Esophagus muscularis mucosa (tissue), 3 donors: Measurements from ENCODE around the gene CLASP1.

Source experiments
- POLR2A ChIP-seq: fragments of 450-650 bp; IDR thresholded peaks from one replicate; pipeline ENCODE4 v1.6.1; 2017; ENCODE audit warnings: antibody characterized with exemption, moderate library complexity, mild to moderate bottlenecking, low read depth
- POLR2AphosphoS5 ChIP-seq, 2 donors: sonication (generic); formaldehyde crosslinking; IDR thresholded peaks; one replicate each; pipeline ENCODE4 v1.6.1; 2017; ENCODE audit warnings: antibody characterized with exemption in 2 of 2
- TF ChIP-seq, protein P1 (sequence below), 3 experiments: fragments of 200-600 bp in 2 of 3; fragments of 450-650 bp in 1 of 3; sonication (generic) in 2 of 3; IDR thresholded peaks; one replicate each; pipeline ENCODE4 v1.5.1; 2017 to 2019; ENCODE audit warnings: antibody characterized with exemption in 3 of 3, mild to moderate bottlenecking in 2 of 3, moderate library complexity in 1 of 3

DNA sequence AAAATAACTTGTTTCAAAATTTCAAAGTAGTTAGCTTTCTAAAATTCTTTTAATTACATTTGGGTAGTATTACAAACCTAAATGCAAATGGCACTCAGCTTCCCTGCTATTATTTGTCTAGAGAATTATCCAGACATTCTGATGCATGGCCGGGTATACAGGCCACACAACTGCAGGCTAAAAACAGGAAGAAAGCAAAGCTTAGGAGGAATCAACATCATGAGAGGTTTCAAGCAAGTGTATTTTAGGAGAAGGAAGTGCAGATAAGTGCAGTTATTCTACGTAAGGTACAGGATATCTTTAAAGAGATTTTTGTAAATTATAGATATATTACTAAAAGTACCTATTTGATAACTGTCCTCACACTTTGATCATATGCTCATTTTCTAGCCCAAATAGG is 165.4 kb downstream of the CLASP1 start:
- TF ChIP-seq POLR2AphosphoS5 (IDR thresholded peaks at IDR 0.05) (no peak), POLR2A (no peak)
- TF ChIP-seq, protein P1, sequence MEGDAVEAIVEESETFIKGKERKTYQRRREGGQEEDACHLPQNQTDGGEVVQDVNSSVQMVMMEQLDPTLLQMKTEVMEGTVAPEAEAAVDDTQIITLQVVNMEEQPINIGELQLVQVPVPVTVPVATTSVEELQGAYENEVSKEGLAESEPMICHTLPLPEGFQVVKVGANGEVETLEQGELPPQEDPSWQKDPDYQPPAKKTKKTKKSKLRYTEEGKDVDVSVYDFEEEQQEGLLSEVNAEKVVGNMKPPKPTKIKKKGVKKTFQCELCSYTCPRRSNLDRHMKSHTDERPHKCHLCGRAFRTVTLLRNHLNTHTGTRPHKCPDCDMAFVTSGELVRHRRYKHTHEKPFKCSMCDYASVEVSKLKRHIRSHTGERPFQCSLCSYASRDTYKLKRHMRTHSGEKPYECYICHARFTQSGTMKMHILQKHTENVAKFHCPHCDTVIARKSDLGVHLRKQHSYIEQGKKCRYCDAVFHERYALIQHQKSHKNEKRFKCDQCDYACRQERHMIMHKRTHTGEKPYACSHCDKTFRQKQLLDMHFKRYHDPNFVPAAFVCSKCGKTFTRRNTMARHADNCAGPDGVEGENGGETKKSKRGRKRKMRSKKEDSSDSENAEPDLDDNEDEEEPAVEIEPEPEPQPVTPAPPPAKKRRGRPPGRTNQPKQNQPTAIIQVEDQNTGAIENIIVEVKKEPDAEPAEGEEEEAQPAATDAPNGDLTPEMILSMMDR (IDR thresholded peaks at IDR 0.05), result no peak
